ENCODE data around the gene FBXL22.

The FBXL22 gene, protein sequence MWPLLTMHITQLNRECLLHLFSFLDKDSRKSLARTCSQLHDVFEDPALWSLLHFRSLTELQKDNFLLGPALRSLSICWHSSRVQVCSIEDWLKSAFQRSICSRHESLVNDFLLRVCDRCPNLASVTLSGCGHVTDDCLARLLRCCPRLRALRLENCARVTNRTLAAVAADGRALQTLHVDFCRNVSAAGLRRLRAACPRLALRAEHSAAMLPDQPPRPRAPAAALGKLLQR

DNA sequence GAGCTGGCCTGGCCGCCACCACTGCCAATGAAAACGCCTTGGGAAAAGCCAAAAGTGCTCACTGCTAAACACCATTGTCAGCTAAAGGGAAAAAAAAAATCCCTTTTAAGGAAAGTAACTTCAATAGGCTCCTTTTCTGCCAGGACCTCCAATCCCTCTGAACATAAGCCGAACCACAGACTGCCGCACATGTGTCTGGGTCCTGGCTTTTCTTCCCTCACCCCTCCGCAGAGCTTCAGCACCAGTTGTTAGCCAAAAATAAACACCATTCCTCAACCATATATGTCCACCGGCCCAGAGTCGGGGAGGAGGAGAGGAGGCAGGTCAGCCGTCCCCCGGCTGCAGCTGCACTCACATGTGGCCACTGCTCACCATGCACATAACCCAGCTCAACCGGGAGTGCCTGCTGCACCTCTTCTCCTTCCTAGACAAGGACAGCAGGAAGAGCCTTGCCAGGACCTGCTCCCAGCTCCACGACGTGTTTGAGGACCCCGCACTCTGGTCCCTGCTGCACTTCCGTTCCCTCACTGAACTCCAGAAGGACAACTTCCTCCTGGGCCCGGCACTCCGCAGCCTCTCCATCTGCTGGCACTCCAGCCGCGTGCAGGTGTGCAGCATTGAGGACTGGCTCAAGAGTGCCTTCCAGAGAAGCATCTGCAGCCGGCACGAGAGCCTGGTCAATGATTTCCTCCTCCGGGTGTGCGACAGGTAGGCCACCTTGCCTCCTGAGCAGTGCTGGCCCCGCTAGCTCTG is at the start of gene FBXL22:
TSS of gene FBXL22 (plus strand) at position 350 of the 753 bp plus-strand sequence. CDS start at position 356, 6 bp downstream.
- no peak for DNase-seq

DNA sequence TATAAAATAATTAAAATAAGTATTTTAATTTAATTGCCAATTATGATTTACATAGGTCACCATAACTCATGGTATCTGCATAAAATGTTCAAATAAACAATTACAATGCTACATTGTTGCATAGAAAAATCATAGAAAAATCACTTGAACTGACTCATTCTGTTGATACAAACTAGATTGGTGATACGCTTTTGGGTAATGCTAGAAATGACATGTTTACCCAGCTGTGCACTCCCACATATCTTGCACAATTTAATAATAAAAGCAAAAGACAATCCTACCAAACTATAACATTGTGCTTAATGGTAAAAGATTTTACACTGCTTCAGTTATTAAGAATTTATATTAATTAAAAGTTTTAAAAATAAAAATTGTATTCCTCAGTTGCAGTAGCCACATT is 45.8 kb upstream of the FBXL22 start:
- no peak for DNase-seq

DNA sequence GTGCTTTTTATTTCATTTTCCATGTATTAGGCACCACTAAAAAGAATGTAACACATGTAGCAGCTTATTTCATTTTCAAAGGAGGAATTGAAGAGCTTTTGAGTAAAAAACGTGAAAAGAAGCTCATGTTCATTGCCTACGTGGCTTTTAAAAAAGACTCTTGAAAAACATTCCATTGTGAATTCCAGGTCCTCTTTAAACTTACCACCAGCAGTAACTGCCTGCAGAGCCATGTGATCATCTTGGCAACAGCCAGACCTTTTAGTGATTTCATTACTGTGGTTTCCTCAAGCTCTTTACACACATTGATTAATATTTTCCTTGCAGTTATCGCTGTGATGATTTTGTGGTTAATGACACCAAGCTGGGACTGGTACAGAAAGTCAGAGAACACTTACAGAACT is 43.8 kb upstream of the FBXL22 start:
- no peak for DNase-seq

DNA sequence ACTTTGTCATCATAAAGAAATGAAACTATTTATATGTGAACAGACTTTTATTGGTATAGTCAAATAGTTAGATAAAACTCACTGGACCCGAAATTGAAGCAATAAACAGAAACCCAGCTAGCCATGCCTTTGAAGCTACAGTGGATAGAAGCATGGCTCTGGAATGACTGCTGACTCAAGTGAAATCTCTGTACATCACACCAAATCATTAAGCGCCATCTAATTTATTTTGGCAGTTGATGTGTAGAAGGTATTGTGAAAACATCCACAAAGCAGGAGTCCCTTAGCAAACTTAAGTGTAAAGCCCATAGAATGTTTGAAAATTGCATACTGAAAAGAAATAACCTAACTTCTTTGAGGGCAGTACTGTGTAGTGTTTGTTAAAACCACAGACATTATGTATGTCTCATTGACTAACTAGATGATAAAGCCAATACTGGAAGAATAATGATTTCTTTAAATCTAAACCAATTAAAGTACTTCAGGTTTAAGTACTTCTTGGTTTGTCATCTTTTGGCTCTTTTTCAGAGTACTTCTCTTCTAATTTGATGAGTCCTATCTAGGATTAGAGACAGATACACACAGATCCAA is 42.8 kb upstream of the FBXL22 start:
- no peak for DNase-seq

DNA sequence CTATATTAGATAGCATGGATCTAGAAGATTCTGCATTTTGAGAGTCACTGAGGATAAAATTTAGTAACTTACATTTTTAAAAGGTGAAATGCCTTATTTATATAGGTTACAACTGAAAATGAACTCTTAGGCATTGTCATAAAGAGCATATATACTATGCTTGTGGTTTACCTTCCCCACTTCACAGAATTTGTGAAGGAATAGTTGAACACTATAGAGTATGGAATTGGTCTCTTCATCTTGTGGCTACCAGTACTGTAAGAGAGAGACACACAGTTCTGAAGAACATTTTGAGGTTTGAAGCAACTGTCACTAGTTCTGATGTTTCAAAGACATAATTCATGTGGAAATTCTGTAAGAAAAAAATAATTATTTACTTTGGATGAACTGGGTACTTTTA is 41.7 kb upstream of the FBXL22 start:
- DNase-seq: no peak

DNA sequence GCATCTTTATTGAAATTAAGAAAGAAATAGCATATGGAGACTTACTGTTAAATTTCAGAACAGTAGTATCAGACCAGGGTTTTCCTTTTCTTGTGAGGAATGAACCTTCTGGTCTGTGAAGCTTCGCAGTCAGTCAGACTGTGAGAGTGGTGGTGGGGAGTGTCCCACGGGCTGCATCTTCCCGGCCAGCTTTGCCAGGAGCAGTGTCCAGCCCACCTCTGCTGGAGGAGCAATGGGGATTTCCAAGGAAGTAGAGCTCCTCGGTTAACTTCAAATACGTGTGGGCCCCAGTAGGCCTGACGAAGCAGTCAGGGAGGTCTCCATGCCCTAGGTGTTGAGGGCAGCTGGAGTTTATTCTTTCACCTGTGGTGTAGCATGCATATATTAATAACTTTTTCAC is 40.9 kb upstream of the FBXL22 start:
- DNase-seq: no peak

DNA sequence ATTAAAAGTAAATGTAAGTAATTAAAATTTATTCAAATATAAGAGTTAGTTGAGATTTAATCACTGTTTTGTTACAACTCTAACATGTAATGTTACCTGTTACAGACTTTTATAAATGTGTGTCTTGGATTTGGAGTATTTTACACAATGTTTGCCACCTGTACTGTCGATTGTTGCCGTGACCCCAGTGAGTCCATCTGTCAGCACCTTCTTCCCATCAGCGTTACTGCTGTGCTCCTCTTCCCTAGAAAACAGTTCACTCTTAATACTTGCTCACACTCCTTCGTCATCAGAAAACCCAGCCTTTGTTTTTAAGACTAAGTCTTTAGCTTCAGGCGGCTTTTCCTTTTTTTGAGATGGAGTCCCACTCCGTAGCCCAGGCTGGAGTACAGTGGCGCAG is 40.5 kb upstream of the FBXL22 start:
- DNase-seq: no peak

DNA sequence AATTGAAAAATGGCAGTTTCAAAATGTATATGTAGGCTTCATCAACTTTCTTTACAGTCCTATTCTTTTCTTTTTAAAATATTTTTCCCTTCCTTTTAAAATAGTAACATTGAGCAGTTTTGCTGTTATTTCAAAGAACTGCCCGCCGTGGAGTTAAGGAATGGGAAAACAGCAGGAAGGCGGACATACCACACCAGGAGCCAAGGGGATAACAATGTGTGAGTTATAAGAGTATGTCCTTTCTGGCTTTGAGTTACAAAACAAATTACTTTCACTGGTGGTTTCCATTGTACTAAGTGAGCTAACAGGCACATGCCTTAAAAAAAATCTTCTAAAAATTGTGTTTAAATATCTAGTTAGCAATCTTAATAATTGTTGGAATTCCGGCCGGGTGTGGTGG is 37.4 kb upstream of the FBXL22 start:
- DNase-seq: no peak

DNA sequence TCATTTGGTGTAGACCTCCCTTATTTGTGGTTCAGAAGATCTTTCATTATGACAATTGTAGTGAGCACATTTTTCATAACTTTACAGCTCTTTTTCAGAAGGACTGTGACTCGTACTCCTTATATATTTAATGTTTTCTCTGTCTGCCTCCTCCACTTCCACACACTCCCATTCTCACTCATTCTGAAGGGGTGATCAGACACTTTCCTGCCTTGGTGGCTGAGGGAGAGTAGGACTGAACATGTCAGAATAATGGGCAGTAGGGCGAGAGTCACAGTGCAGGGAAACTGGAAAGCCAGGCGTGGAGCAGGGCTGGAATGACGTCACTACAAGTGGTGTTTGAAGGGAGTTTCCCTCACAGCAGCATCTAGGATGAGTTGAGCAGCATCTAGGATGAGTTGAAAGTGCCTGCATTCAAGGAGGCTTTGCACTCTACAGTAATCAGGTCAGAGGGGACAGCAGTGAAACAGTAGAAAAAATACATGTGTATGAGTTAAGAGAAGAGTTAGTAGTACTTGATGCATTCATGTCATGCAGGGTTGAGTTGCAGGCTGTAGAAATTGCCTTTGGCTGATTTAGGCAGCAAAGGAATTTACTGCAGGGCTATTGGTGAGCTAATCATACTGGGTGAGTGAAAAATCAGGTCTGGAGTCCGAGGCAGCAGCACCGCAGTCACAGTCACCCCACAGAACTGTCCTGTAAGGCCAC is 36.3 kb upstream of the FBXL22 start:
- no peak for DNase-seq

DNA sequence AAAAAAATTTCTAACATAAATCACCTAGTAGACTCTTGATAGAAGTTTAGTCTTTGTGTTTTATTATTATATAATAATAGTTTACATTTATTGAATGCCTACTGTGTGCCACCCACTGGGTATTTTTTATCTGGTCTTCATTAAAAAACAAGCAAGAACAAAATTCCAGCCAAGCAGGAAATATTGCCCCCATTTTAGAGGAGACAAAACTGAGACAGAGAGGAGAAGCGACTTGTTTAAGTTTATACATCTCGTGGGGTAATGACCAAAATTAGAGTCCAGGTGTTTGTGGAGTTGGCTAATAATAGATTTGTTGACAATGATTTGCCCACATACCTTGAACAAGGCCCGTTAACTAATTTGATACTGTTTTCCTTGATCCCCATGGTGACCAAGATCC is 33.1 kb upstream of the FBXL22 start:
- DNase-seq: no peak

DNA sequence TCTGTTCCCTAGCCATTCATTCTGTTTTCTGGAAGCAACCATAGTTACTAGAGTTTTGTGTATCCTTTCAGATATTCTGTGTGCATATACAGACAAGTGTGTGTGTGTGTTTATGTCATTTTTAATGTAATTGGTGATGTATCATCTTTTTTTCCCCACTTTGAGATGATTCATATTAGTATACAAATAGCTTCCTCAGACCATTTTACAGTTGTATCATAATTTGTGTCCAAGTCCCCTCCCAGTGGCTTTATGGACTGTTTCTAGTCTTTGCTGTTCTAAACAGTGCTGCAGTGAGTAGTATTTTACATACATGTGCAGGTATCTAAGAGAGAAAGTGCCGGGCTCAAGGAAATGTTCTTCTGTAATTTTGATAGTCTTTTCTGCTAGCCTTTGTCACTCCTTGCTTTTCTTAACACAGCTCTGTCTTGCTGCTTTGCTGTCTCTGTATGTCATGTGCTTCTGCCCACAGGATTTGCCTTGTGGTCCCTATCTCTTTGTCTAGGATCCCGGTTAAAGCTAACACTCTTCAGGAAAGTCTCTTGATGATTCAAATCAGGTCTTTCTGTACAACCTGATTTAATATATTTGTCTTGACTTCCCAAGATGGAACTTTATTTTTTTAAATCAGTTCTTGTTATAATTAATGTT is 31.5 kb upstream of the FBXL22 start:
- no peak for DNase-seq

DNA sequence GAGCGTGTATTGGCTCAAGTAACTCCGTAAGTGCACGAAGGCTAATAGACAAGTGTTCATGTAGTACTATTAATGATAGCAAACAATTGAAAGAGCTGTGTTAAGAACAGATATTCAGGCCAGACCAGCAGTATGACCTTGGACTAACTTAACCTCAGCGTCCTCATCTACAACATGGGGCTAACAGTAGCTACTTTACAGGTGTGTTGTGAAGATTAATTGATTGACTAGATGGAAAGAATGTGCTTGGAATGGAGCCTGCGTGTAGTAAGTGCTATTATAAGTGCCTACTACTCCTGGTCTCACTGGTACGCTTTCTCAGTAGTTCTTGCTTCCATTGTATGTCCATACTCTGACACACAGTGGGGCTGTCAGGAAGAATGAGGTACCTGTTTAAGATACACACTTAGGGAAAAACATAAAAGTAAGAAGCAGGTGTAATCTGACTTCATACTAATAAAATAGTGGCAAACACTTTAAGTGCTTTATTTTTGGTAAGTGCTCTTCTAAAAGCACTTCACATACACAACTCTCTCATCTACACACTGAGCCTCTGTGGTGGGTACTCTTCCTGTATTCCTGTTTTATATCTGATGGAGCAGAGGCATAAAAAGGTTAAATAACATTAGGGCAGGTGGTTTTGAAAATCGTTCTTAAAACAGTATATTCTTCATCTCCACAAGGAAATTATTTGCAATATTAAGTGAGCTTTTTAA is 24.3 kb upstream of the FBXL22 start:
- DNase-seq: no peak

DNA sequence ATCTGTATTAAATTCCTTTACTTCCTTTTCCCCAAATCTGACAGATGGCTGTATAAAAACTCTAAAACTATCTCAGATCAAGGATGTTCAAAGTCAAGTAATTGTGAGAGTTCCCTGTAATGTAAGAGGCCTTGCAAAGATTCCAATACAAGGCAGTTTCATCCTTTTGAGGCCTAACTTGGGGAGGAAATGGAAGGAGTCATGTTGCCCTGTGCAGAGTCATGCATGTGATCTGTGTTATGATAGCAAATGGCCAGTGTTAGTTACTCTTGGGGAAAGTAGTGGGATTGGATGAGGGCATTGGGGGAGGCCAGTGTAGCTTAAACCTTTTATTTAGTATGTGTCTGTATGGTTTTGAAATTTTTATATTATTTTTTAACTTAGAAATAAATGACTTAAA is 23.7 kb upstream of the FBXL22 start:
- no peak for DNase-seq

DNA sequence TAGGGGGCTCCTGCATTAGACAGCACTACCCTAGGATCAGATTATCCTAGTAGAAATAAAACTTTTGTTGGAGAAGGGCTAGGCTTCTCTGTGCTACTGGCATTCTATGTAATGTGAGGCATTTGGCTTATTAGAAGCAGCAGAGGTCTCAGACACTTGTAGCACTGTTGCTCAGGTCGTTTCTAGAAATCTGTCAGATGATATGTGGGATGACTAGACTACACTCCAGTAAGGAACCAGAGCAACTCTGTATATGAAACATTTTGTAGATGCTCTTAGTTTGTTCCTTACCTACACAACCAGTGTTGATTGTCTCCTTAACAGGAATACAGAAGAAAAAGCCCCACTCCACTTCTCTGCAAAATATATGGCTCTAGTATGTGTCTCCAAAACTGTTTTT is 21.9 kb upstream of the FBXL22 start:
- no peak for DNase-seq

DNA sequence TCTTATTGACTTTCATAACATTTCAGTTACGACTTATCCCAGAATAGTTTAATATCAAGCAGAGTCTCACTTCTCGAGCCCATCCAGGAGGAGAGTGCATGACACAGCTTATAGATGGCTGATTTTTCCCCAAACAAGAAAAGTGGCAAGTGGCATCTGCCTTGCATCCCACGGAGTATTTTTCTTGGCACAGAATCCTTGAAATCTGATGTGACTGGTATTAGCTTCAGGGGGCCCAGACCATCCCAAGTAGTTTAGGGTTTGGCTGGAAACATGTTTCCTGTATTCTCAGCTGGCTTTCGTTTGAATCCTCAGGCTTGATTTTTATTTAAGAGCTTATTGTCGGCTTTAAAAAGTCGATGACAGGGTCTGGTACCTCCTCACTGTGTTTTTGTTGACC is 20.7 kb upstream of the FBXL22 start:
- DNase-seq: no peak

DNA sequence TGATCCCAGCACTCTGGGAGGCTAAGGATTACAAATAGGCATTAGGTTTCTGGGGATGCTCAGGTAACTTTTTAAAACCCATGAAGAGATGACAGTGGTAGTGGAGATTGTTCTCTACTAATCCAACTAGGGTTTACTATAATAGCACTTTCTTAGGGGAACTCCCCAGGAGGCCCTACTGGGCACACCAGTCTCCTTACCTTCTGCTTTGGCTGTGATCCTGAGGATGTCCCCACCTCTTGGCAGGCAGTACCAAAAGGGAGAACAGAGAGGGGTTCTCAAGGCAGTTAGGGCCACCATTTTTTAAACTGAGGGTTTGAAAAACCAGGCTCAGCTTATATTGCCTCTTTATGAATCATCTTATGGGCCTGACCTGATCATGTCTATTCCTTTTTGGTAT is 15.0 kb upstream of the FBXL22 start:
- no peak for DNase-seq

DNA sequence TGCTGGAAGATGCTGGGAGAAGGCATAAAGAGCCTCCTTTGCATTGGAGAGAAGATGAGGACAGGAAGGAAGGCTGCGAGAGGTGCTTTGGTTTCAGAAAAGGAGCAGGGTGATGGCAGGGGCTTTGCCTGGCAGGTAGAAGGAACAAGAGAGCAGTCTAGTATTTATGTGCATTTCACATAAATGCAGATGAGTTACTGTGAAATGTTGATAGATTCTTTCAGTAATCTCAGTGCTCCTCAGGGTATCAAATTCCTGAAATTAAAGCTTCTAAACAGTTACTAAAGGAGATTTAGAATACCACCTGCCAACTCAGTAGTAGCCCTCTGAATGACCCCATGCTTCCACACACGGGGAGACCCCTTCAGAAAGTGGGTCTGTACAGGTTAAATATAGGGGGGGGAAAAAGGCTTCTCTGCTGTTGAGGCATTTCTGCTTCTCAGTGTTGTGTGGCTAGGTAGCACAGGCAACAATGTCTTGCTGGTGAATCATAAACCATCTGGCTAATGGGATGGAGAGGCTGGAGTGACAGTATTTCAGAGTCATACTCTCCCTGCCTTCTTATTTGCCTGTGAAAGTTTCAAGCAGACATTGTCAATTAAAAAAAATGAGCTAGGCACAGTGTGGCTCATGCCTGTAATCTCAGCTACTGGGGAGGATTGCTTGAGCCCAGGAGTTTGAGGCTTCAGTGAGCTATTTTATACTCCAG is 14.3 kb upstream of the FBXL22 start:
- DNase-seq: no peak

DNA sequence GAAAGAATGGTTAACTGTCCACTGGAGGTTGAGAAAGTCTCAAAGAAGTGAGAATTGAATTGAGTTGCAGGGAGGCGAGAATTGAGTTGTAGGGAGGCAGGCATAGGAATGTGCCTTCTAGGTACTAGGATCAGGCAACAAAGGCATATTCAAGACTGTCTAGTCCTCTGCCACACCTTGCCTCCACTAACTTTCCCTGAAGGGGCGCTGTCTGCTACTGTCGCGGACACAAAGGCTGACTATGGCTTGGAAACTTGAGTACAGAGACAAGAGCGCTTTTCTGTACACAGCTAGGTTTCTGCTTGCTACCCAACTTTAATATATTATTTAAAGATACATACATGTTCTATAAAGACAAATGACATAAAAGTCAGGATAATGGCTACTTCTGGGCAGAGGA is 10.4 kb upstream of the FBXL22 start:
- DNase-seq: no peak

DNA sequence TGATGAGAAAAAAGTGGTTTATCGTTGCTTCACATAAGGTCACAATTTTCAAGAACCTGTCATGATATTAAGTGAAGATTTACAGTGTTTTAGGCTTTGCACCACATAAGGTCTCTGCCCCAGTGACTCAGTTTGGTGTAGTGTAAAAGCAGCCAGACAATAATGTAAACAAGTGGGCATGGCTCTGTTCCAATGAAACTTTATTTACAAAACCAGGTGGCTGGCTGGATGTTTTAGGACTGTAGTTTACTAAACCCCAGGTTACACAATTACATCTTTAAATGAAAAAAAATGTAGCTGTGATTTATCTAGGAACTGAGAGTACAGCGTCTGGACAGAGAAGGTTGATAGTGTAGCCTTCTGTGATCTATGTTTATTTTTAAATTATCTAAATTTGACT is 9.7 kb upstream of the FBXL22 start:
- no peak for DNase-seq

DNA sequence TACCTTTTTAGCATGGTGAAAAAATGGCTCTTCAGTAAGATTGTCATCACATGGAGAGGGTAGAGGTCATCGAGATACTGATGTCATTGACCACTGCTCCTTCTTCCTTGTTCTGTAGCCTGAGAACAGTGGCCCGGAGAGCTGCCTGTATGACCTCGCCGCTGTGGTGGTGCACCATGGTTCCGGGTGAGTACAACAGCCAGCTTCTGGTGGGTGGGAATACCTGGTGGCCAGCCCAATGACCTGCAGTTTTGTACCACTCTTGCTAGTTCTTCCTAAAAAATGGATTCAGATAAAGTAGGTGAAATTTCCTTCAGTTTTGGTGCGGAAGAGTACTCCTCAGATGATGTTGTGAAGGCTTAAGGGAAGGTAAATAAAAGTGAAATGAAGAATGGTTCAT is 8.4 kb upstream of the FBXL22 start:
- DNase-seq: no peak

DNA sequence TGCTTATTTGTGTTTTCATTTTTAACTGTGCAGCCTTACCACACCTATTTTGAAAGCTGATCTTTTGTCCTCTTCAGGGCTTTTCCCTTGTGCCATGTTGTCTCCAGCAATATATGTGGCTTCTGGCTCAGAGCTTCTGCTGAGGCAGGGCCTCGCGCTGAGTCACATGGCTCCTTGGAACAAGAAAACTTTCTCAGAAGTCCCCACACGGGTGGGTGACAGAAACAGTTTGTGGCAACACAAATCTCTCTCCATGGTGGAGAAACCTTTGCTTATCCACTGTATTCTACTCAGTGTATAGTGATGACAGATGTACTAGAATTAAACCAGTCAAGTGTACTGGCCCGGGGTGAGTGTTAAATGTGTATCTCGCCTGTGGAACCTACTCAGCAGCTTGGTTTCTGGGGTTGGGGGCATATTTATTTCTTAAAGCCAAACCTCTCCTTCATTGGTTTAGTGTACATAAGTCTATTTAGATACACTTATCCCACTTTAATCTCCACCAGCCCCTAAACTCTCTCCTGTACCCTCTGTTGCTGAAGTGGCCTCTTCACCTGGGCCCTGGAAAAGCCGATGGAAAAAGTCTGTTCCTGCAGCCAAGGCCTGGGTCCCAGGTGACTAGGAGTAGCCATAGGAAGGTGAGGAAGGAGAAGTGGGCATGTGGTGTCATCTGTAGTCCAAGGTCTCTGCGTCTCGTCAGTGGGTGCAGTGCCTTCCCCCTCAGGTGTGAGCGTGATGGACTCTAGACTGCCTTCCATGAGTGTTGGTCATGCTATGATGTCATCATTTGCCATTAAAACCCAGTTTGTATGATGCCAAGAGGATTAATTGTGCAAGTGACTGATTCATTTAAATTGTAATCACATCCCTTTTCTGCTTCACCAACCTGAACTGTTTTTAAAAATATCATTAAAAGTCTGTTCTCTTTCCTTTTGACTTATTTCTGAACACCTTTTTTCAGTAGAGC is 3.2 kb upstream of the FBXL22 start:
- no peak for DNase-seq

Data from NCI-H748 treated with DMSO at 0.1 percent for 48 hours (cell line).